OCI-LY7 (cell line): ENCODE results near the gene MRPL55. TPM values are rescaled to one million over a fixed set of nuclear protein-coding genes. Genes with fewer than 3 reads are reported as not detected.

Experiments
- BruUV-seq: library from RNA; stranded (reverse); fragments of 400-500 nt; replicated peaks from 2 replicates; lab custom pipeline; 2021; lab: Mats Ljungman, UMichigan
- CTCF ChIA-PET: fragments of 300-600 bp; sonication (Branson Sonifier 250); formaldehyde crosslinking; loops from one replicate; lab custom pipeline; 2022; ENCODE audit warnings: antibody characterized with exemption; ENCODE audit not compliant: unreplicated experiment; lab: Charles Lee
- POLR2A ChIA-PET: fragments of 300-600 bp; sonication (Branson Sonifier 250); formaldehyde crosslinking; loops from one replicate; lab custom pipeline; 2022; ENCODE audit warnings: antibody characterized with exemption; lab: Charles Lee
- DNase-seq: peaks from one replicate; pipeline ENCODE4 v3.0.0-alpha.2; 2015; ENCODE audit warnings: low spot score
- H2AFZ ChIP-seq: fragments of 200-600 bp; sonication (generic), shearing (Covaris generic); 2 replicates; pipeline ENCODE4 v1.6.1; 2014; ENCODE audit warnings: mild to moderate bottlenecking, antibody characterized with exemption, low read length, moderate library complexity
- H3K27ac ChIP-seq: fragments of 200-600 bp; sonication (generic); 2 replicates; pipeline ENCODE4 v1.5.1; 2014; ENCODE audit warnings: mixed run types, low read depth, mild to moderate bottlenecking, moderate library complexity, low read length, inconsistent platforms; ENCODE audit not compliant: poor library complexity, severe bottlenecking
- H3K36me3 ChIP-seq: fragments of 200-600 bp; sonication (generic); 2 replicates; pipeline ENCODE4 v1.6.1; 2014; ENCODE audit warnings: mild to moderate bottlenecking, antibody characterized with exemption, low read length, moderate library complexity, mixed read lengths; ENCODE audit not compliant: insufficient read depth
- H3K4me1 ChIP-seq: fragments of 200-600 bp; sonication (generic); 2 replicates; pipeline ENCODE4 v1.5.1; 2014; ENCODE audit warnings: mild to moderate bottlenecking, low read length; ENCODE audit not compliant: insufficient read depth, poor library complexity, severe bottlenecking
- H3K4me2 ChIP-seq: fragments of 200-600 bp; sonication (generic); 2 replicates; pipeline ENCODE4 v1.6.1; 2014; ENCODE audit warnings: mild to moderate bottlenecking, low read length
- H3K4me3 ChIP-seq: fragments of 200-600 bp; sonication (generic); 2 replicates; pipeline ENCODE4 v1.5.1; 2014; ENCODE audit warnings: mild to moderate bottlenecking, low read depth, low read length; ENCODE audit not compliant: poor library complexity, severe bottlenecking
- H3K79me2 ChIP-seq: fragments of 200-600 bp; sonication (generic); 2 replicates; pipeline ENCODE4 v1.6.1; 2016; ENCODE audit warnings: low read depth, mild to moderate bottlenecking, low read length, moderate library complexity, mixed read lengths; ENCODE audit not compliant: insufficient read depth
- H3K9me2 ChIP-seq: fragments of 200-600 bp; sonication (generic); 2 replicates; pipeline ENCODE4 v1.6.1; 2016; ENCODE audit warnings: mild to moderate bottlenecking, low read length, mixed read lengths; ENCODE audit not compliant: insufficient read depth
- H3K9me3 ChIP-seq: fragments of 200-600 bp; sonication (generic); 2 replicates; pipeline ENCODE4 v1.6.1; 2014; ENCODE audit warnings: mild to moderate bottlenecking, mixed run types, low read length, mixed read lengths
- H4K20me1 ChIP-seq: fragments of 200-600 bp; sonication (generic); 2 replicates; pipeline ENCODE4 v1.6.1; 2014; ENCODE audit warnings: mild to moderate bottlenecking, antibody characterized with exemption, low read length, moderate library complexity, mixed read lengths; ENCODE audit not compliant: insufficient read depth
- CTCF ChIP-seq: fragments of 200-600 bp; sonication (generic); conservative IDR thresholded peaks from 2 replicates; pipeline ENCODE4 v1.5.1; 2014; ENCODE audit warnings: mild to moderate bottlenecking, antibody characterized with exemption, low read length, moderate library complexity, mixed read lengths
- EZH2phosphoT487 ChIP-seq: fragments of 200-600 bp; sonication (generic); IDR thresholded peaks from 2 replicates; pipeline ENCODE4 v1.6.1; 2018; ENCODE audit warnings: low read depth, borderline replicate concordance, mild to moderate bottlenecking, mixed run types, antibody characterized with exemption, low read length, moderate library complexity, mixed read lengths
- intact Hi-C: fragments of 100-400 bp; cut with micrococcal nuclease; formaldehyde crosslinking; loops from one replicate; pipeline ENCODE4 v1.10.0; 2022; ENCODE audit not compliant: unreplicated experiment
- total RNA-seq, 2 experiments: library from RNA; depleted of rRNA in 1 of 2; stranded (reverse); fragments of >200 nt in 1 of 2; shearing (Covaris generic) in 1 of 2; gene quantifications; 2 replicates each; pipeline ENCODE4 v1.2.3, GENCODE V29; 2014 to 2022

Gene MRPL55
- total RNA-seq, 2 experiments from 2014 or later, result 50.0 to 92.8 TPM

- Histone ChIP-seq H3K4me1 (peaks cover 23% of the 10 kb centered on the region), H3K4me2 (peak overlapping the region; percentile 74), H3K27ac (peak overlapping the region; percentile 14), H3K4me3 (peak overlapping the region; percentile 81), H2AFZ (no peak overlapping the region), H3K9me3 (no peaks in the 10 kb centered on the region), H3K36me3 (peaks cover 57% of the 10 kb centered on the region), H3K9me2 (no peaks in the 10 kb centered on the region), H4K20me1 (no peaks in the 10 kb centered on the region; the same call in 1 of the 2 replicates), H3K79me2 (peaks cover 11% of the 10 kb centered on the region)
- TSS peak; percentile 91 for BruUV-seq
- ChIA-PET POLR2A (interaction anchor here (1.3 kb wide), 1 partner anchor 19 kb away, joined by 3 read pairs; no protein-coding TSS in a partner anchor), CTCF (no interaction called here)
- intact Hi-C loops, result no loop called here
- no peak for DNase-seq
- TF ChIP-seq EZH2phosphoT487 (no peak), CTCF (no peak)
Observed at GRCh38 chr1:228100822-228101613, 8.1 kb downstream of the MRPL55 start.

GRCh38 chr1:228099331-228099732 is 9.8 kb downstream of the MRPL55 start:
- Histone ChIP-seq H3K36me3 (peaks cover 72% of the 10 kb centered on the region), H3K9me3 (peaks cover 12% of the 10 kb centered on the region), H3K4me3 (no peak overlapping the region), H3K4me2 (no peak overlapping the region), H3K9me2 (no peaks in the 10 kb centered on the region), H3K27ac (no peak overlapping the region), H3K4me1 (peaks cover 20% of the 10 kb centered on the region), H3K79me2 (peaks cover 28% of the 10 kb centered on the region), H4K20me1 (peaks cover 14% of the 10 kb centered on the region), H2AFZ (no peak overlapping the region)
- ChIA-PET POLR2A (interaction anchor here (1.2 to 1.3 kb wide), 2 partner anchors 12 to 17 kb away, joined by 4 to 5 read pairs; no protein-coding TSS in a partner anchor), CTCF (no interaction called here)
- TF ChIP-seq EZH2phosphoT487 (no peak), CTCF (no peak)
- BruUV-seq, result no TSS peak
- intact Hi-C loops, result no loop called here
- DNase-seq, result no peak
